Right ventricle myocardium inferior (tissue), 1 donor: Measurements from ENCODE around the gene MKKS. TPM values are rescaled to one million over a fixed set of nuclear protein-coding genes. Genes with fewer than 3 reads are reported as not detected.
A peak's percentile ranks its signal among the peaks of the same experiment; 100 is the strongest.
"Not testable (repeated sequence)": the region's sequence is repeated elsewhere in the genome, so short reads cannot be mapped to it uniquely, and the experiment has no call there.

Experiments used
- ATAC-seq: fragments of 200-7000 bp; cut with Tn5 transposase; one replicate; pipeline ENCODE4 v1.9.1; 2020; ENCODE audit warnings: mild to moderate bottlenecking, moderate library complexity
- DNase-seq: peaks from one replicate; pipeline ENCODE4 v3.0.0; 2021; ENCODE audit errors: missing footprints
- intact Hi-C: fragments of 100-400 bp; cut with DNase I; formaldehyde crosslinking; loops from one replicate; pipeline ENCODE4 v1.11.0; 2022
- total RNA-seq: library from RNA; stranded (reverse); fragmentation: NEBNext Ultra II Directional; extraction: Animal tissue kit (Norgen Biotek cat#: 25700); gene quantifications from one replicate; pipeline ENCODE4 v1.2.1, GENCODE V29; 2021
- donor health status: DM: no; HTN: yes; CAD: no; lungs with severe emphysema.

MKKS gene
- total RNA-seq, 1 donor from 2014 or later: 27.4 TPM

- intact Hi-C loops: loop anchor here (5.0 kb wide), 1 partner anchor 451 kb away; no protein-coding TSS in a partner anchor
- DNase-seq: no peak
- ATAC-seq: no peak
These were observed 6.0 kb downstream of the MKKS start for GRCh38 chr20:10428008-10428407.

GRCh38 chr20:10427060-10427692, 6.8 kb downstream of the MKKS start:
- no peak for ATAC-seq
- peak; percentile 81 for DNase-seq
- intact Hi-C loops: loop anchor here (5.0 kb wide), 1 partner anchor 450 kb away; no protein-coding TSS in a partner anchor

- ATAC-seq (no peak), DNase-seq (no peak)
- intact Hi-C loops: no loop called here
These were observed 10.3 kb downstream of the MKKS start for GRCh38 chr20:10423735-10424134.

- DNase-seq (no peak), ATAC-seq (no peak)
- intact Hi-C loops: no loop called here
These were observed 14.4 kb downstream of the MKKS start for GRCh38 chr20:10419550-10420133.

- intact Hi-C loops, ATAC-seq, DNase-seq: not testable (repeated sequence)
These were observed 16.8 kb downstream of the MKKS start for GRCh38 chr20:10417218-10417617.

- ATAC-seq: no peak
- DNase-seq: no peak
- intact Hi-C loops: no loop called here
These were observed 18.9 kb downstream of the MKKS start for GRCh38 chr20:10415013-10415650.

- intact Hi-C loops: no loop called here
- DNase-seq (no peak), ATAC-seq (no peak)
These were observed 21.2 kb downstream of the MKKS start for GRCh38 chr20:10412591-10413408.

GRCh38 chr20:10411673-10412072, 22.3 kb downstream of the MKKS start:
- intact Hi-C loops: no loop called here
- ATAC-seq (no peak), DNase-seq (no peak)

GRCh38 chr20:10408108-10408813, 25.8 kb downstream of the MKKS start:
- no peak for ATAC-seq
- DNase-seq: no peak
- intact Hi-C loops: no loop called here

GRCh38 chr20:10404959-10405530, 29.0 kb downstream of the MKKS start:
- no peak for ATAC-seq
- intact Hi-C loops: no loop called here
- no peak for DNase-seq

- ATAC-seq (no peak), DNase-seq (no peak)
- intact Hi-C loops: no loop called here
These were observed 29.9 kb downstream of the MKKS start for GRCh38 chr20:10404023-10404628.

GRCh38 chr20:10402938-10403608, 30.9 kb downstream of the MKKS start:
- intact Hi-C loops: no loop called here
- no peak for ATAC-seq
- DNase-seq: no peak

GRCh38 chr20:10398834-10399369, 35.1 kb downstream of the MKKS start:
- DNase-seq: no peak
- intact Hi-C loops: no loop called here
- ATAC-seq: no peak

- ATAC-seq, intact Hi-C loops, DNase-seq: not testable (repeated sequence)
These were observed 39.3 kb downstream of the MKKS start for GRCh38 chr20:10394752-10395151.

- DNase-seq (no peak), ATAC-seq (no peak)
- intact Hi-C loops: no loop called here
These were observed 43.3 kb downstream of the MKKS start for GRCh38 chr20:10390709-10391108.

GRCh38 chr20:10388597-10388996, 45.4 kb downstream of the MKKS start:
- ATAC-seq (no peak), DNase-seq (no peak)
- intact Hi-C loops: no loop called here

- DNase-seq: no peak
- no peak for ATAC-seq
- intact Hi-C loops: no loop called here
These were observed 46.3 kb downstream of the MKKS start for GRCh38 chr20:10387686-10388085.
